OCI-LY7 (cell line): ENCODE measurements around the gene MAML3. TPM values are rescaled to one million over a fixed set of nuclear protein-coding genes. Genes with fewer than 3 reads are reported as not detected.

Experiments
- BruUV-seq: library from RNA; stranded (reverse); fragments of 400-500 nt; replicated peaks from 2 replicates; lab custom pipeline; 2021; lab: Mats Ljungman, UMichigan
- CTCF ChIA-PET: fragments of 300-600 bp; sonication (Branson Sonifier 250); formaldehyde crosslinking; loops from one replicate; lab custom pipeline; 2022; ENCODE audit warnings: antibody characterized with exemption; ENCODE audit not compliant: unreplicated experiment; lab: Charles Lee
- POLR2A ChIA-PET: fragments of 300-600 bp; sonication (Branson Sonifier 250); formaldehyde crosslinking; loops from one replicate; lab custom pipeline; 2022; ENCODE audit warnings: antibody characterized with exemption; lab: Charles Lee
- DNase-seq: peaks from one replicate; pipeline ENCODE4 v3.0.0-alpha.2; 2015; ENCODE audit warnings: low spot score
- H2AFZ ChIP-seq: fragments of 200-600 bp; sonication (generic), shearing (Covaris generic); 2 replicates; pipeline ENCODE4 v1.6.1; 2014; ENCODE audit warnings: mild to moderate bottlenecking, antibody characterized with exemption, low read length, moderate library complexity
- H3K27ac ChIP-seq: fragments of 200-600 bp; sonication (generic); 2 replicates; pipeline ENCODE4 v1.5.1; 2014; ENCODE audit warnings: mixed run types, low read depth, mild to moderate bottlenecking, moderate library complexity, low read length, inconsistent platforms; ENCODE audit not compliant: poor library complexity, severe bottlenecking
- H3K36me3 ChIP-seq: fragments of 200-600 bp; sonication (generic); 2 replicates; pipeline ENCODE4 v1.6.1; 2014; ENCODE audit warnings: mild to moderate bottlenecking, antibody characterized with exemption, low read length, moderate library complexity, mixed read lengths; ENCODE audit not compliant: insufficient read depth
- H3K4me1 ChIP-seq: fragments of 200-600 bp; sonication (generic); 2 replicates; pipeline ENCODE4 v1.5.1; 2014; ENCODE audit warnings: mild to moderate bottlenecking, low read length; ENCODE audit not compliant: insufficient read depth, poor library complexity, severe bottlenecking
- H3K4me2 ChIP-seq: fragments of 200-600 bp; sonication (generic); 2 replicates; pipeline ENCODE4 v1.6.1; 2014; ENCODE audit warnings: mild to moderate bottlenecking, low read length
- H3K4me3 ChIP-seq: fragments of 200-600 bp; sonication (generic); 2 replicates; pipeline ENCODE4 v1.5.1; 2014; ENCODE audit warnings: mild to moderate bottlenecking, low read depth, low read length; ENCODE audit not compliant: poor library complexity, severe bottlenecking
- H3K79me2 ChIP-seq: fragments of 200-600 bp; sonication (generic); 2 replicates; pipeline ENCODE4 v1.6.1; 2016; ENCODE audit warnings: low read depth, mild to moderate bottlenecking, low read length, moderate library complexity, mixed read lengths; ENCODE audit not compliant: insufficient read depth
- H3K9me2 ChIP-seq: fragments of 200-600 bp; sonication (generic); 2 replicates; pipeline ENCODE4 v1.6.1; 2016; ENCODE audit warnings: mild to moderate bottlenecking, low read length, mixed read lengths; ENCODE audit not compliant: insufficient read depth
- H3K9me3 ChIP-seq: fragments of 200-600 bp; sonication (generic); 2 replicates; pipeline ENCODE4 v1.6.1; 2014; ENCODE audit warnings: mild to moderate bottlenecking, mixed run types, low read length, mixed read lengths
- H4K20me1 ChIP-seq: fragments of 200-600 bp; sonication (generic); 2 replicates; pipeline ENCODE4 v1.6.1; 2014; ENCODE audit warnings: mild to moderate bottlenecking, antibody characterized with exemption, low read length, moderate library complexity, mixed read lengths; ENCODE audit not compliant: insufficient read depth
- CTCF ChIP-seq: fragments of 200-600 bp; sonication (generic); conservative IDR thresholded peaks from 2 replicates; pipeline ENCODE4 v1.5.1; 2014; ENCODE audit warnings: mild to moderate bottlenecking, antibody characterized with exemption, low read length, moderate library complexity, mixed read lengths
- EZH2phosphoT487 ChIP-seq: fragments of 200-600 bp; sonication (generic); IDR thresholded peaks from 2 replicates; pipeline ENCODE4 v1.6.1; 2018; ENCODE audit warnings: low read depth, borderline replicate concordance, mild to moderate bottlenecking, mixed run types, antibody characterized with exemption, low read length, moderate library complexity, mixed read lengths
- intact Hi-C: fragments of 100-400 bp; cut with micrococcal nuclease; formaldehyde crosslinking; loops from one replicate; pipeline ENCODE4 v1.10.0; 2022; ENCODE audit not compliant: unreplicated experiment
- total RNA-seq, 2 experiments: library from RNA; depleted of rRNA in 1 of 2; stranded (reverse); fragments of >200 nt in 1 of 2; shearing (Covaris generic) in 1 of 2; gene quantifications; 2 replicates each; pipeline ENCODE4 v1.2.3, GENCODE V29; 2014 to 2022

MAML3 gene
- total RNA-seq, 2 experiments from 2014 or later: 0.80 to 1.2 TPM

GRCh38 chr4:139903845-139904244 lies 250.1 kb downstream of the MAML3 start:
- CTCF ChIA-PET: no interaction called here
- DNase-seq: no peak

GRCh38 chr4:139902321-139903320 lies 251.4 kb downstream of the MAML3 start:
- H3K9me3 ChIP-seq: no peaks in the 10 kb centered on the region
- H2AFZ ChIP-seq: no peak overlapping the region
- BruUV-seq: no TSS peak
- no peaks in the 10 kb centered on the region for H3K9me2 ChIP-seq
- no peaks in the 10 kb centered on the region for H4K20me1 ChIP-seq
- no peaks in the 10 kb centered on the region for H3K4me1 ChIP-seq
- no peak for TF ChIP-seq CTCF
- no peak for TF ChIP-seq EZH2phosphoT487
- DNase-seq: no peak
- no peak overlapping the region for H3K4me2 ChIP-seq
- H3K79me2 ChIP-seq: no peaks in the 10 kb centered on the region
- H3K36me3 ChIP-seq: no peaks in the 10 kb centered on the region
- POLR2A ChIA-PET: no interaction called here
- H3K27ac ChIP-seq: no peak overlapping the region
- CTCF ChIA-PET: no interaction called here
- H3K4me3 ChIP-seq: no peak overlapping the region
- intact Hi-C loops: no loop called here

More at GRCh38 chr4:139903845-139904244, 250.1 kb downstream of the MAML3 start:
- Histone ChIP-seq H3K4me2 (no peak overlapping the region), H2AFZ (no peak overlapping the region), H3K79me2 (no peaks in the 10 kb centered on the region), H4K20me1 (no peaks in the 10 kb centered on the region), H3K36me3 (no peaks in the 10 kb centered on the region), H3K9me2 (no peaks in the 10 kb centered on the region), H3K4me3 (no peak overlapping the region), H3K4me1 (no peaks in the 10 kb centered on the region), H3K9me3 (no peaks in the 10 kb centered on the region), H3K27ac (no peak overlapping the region)
- BruUV-seq: no TSS peak
- POLR2A ChIA-PET: no interaction called here
- intact Hi-C loops: no loop called here
- TF ChIP-seq EZH2phosphoT487 (no peak), CTCF (no peak)
